Measurements from ENCODE around the gene PHF19. TPM values are rescaled to one million over a fixed set of nuclear protein-coding genes. Genes with fewer than 3 reads are reported as not detected.

The PHF19 gene
- total RNA-seq, 2 donors from 2014 or later, result 19.9 to 37.6 TPM

GRCh38 chr9:120894321-120895148, 17.5 kb upstream of the PHF19 start:
- H3K36me3 ChIP-seq, result no peaks in the 10 kb centered on the region
- peak overlapping the region; percentile 5 to 15 for H3K4me3 ChIP-seq
- TF ChIP-seq CTCF (IDR thresholded peaks at IDR 0.05) (no peak), POLR2A (IDR thresholded peaks at IDR 0.05) (no peak), POLR2AphosphoS5 (IDR thresholded peaks at IDR 0.05) (no peak)
- 35% methylated on average over 58 of the region's 63 CpGs for WGBS
- peak overlapping the region; percentile 24 to 45 for H3K27ac ChIP-seq
- DNase-seq (ENCODE audit: low spot score), result no peak
- intact Hi-C loops (cut with DNase I), result no loop called here
- H3K4me1 ChIP-seq (replicated peaks), result peaks cover 7% of the 10 kb centered on the region
- H3K27me3 ChIP-seq (replicated peaks; ENCODE audit: insufficient read depth), result no peaks in the 10 kb centered on the region
- H3K9me3 ChIP-seq, result no peaks in the 10 kb centered on the region

GRCh38 chr9:120893611-120894307, 16.8 kb upstream of the PHF19 start:
- H3K36me3 ChIP-seq, result no peaks in the 10 kb centered on the region
- intact Hi-C loops (cut with DNase I), result no loop called here
- no peaks in the 10 kb centered on the region for H3K9me3 ChIP-seq
- WGBS, result 86% methylated on average over 13 of the region's 13 CpGs
- no peak for DNase-seq (ENCODE audit: low spot score)
- TF ChIP-seq POLR2AphosphoS5 (IDR thresholded peaks at IDR 0.05) (no peak), CTCF (IDR thresholded peaks at IDR 0.05) (no peak), POLR2A (IDR thresholded peaks at IDR 0.05) (no peak)
- H3K27ac ChIP-seq, result peak overlapping the region; percentile 45 to 56
- H3K4me3 ChIP-seq, result no peak overlapping the region
- H3K27me3 ChIP-seq (replicated peaks; ENCODE audit: insufficient read depth), result no peaks in the 10 kb centered on the region
- H3K4me1 ChIP-seq (replicated peaks), result peaks cover 7% of the 10 kb centered on the region

GRCh38 chr9:120892748-120893610, 16.0 kb upstream of the PHF19 start:
- peaks cover 7% of the 10 kb centered on the region for H3K4me1 ChIP-seq (replicated peaks)
- no peaks in the 10 kb centered on the region for H3K27me3 ChIP-seq (replicated peaks; ENCODE audit: insufficient read depth)
- H3K9me3 ChIP-seq, result no peaks in the 10 kb centered on the region
- no peaks in the 10 kb centered on the region for H3K36me3 ChIP-seq
- no peak for DNase-seq (ENCODE audit: low spot score)
- TF ChIP-seq POLR2AphosphoS5 (IDR thresholded peaks at IDR 0.05), result peak; percentile 43
- TF ChIP-seq CTCF (IDR thresholded peaks at IDR 0.05), result no peak
- TF ChIP-seq POLR2A (IDR thresholded peaks at IDR 0.05), result no peak
- 70% methylated on average over 6 of the region's 6 CpGs for WGBS
- intact Hi-C loops (cut with DNase I), result no loop called here
- H3K27ac ChIP-seq, result peak overlapping the region; percentile 49 to 56
- no peak overlapping the region for H3K4me3 ChIP-seq

- Histone ChIP-seq H3K4me3 (no peak overlapping the region), H3K27me3 (replicated peaks; ENCODE audit: insufficient read depth) (no peaks in the 10 kb centered on the region), H3K36me3 (no peaks in the 10 kb centered on the region), H3K4me1 (replicated peaks) (peaks cover 7% of the 10 kb centered on the region), H3K27ac (peak overlapping the region; percentile 49 to 56), H3K9me3 (no peaks in the 10 kb centered on the region)
- TF ChIP-seq CTCF (IDR thresholded peaks at IDR 0.05) (no peak), POLR2AphosphoS5 (IDR thresholded peaks at IDR 0.05) (no peak), POLR2A (IDR thresholded peaks at IDR 0.05) (no peak)
- DNase-seq (ENCODE audit: low spot score), result peak; percentile 64
- WGBS, result 41% methylated on average over 15 of the region's 15 CpGs
- intact Hi-C loops (cut with DNase I), result loop anchor here (2.0 kb wide), 1 partner anchor 25 kb away; no protein-coding TSS in a partner anchor
Observed at GRCh38 chr9:120891884-120892747, 15.1 kb upstream of the PHF19 start.
